HG03521 (cell line): ENCODE data around the gene UMAD1.

Experiments used
- ATAC-seq: cut with Tn5 transposase; IDR thresholded peaks from one replicate; pipeline ENCODE4 v1.9.1; 2021; ENCODE audit warnings: mild to moderate bottlenecking, moderate library complexity; ENCODE audit not compliant: unreplicated experiment

Gene UMAD1

GRCh38 chr7:7761340-7761973, 120.9 kb downstream of the UMAD1 start:
- no peak for ATAC-seq

- peak; percentile 49 for ATAC-seq
These were observed 121.6 kb downstream of the UMAD1 start for GRCh38 chr7:7761974-7762779.

GRCh38 chr7:7764520-7765396, 124.2 kb downstream of the UMAD1 start:
- ATAC-seq = no peak

GRCh38 chr7:7765422-7765821, 124.9 kb downstream of the UMAD1 start:
- ATAC-seq = peak; percentile 64

- ATAC-seq = no peak
These were observed 126.1 kb downstream of the UMAD1 start for GRCh38 chr7:7766671-7767070.

GRCh38 chr7:7768977-7769709, 128.6 kb downstream of the UMAD1 start:
- ATAC-seq = no peak

GRCh38 chr7:7769710-7770627, 129.4 kb downstream of the UMAD1 start:
- ATAC-seq = no peak

- no peak for ATAC-seq
These were observed 130.9 kb downstream of the UMAD1 start for GRCh38 chr7:7771452-7771851.

GRCh38 chr7:7772397-7772821, 131.9 kb downstream of the UMAD1 start:
- ATAC-seq = no peak

- ATAC-seq = peak; percentile 52
These were observed 133.1 kb downstream of the UMAD1 start for GRCh38 chr7:7773334-7774309.

GRCh38 chr7:7779888-7780287, 139.3 kb downstream of the UMAD1 start:
- ATAC-seq = no peak

- ATAC-seq = no peak
These were observed 142.4 kb downstream of the UMAD1 start for GRCh38 chr7:7783001-7783400.

- ATAC-seq = no peak
These were observed 144.9 kb downstream of the UMAD1 start for GRCh38 chr7:7785344-7785973.

GRCh38 chr7:7786595-7786994, 146.0 kb downstream of the UMAD1 start:
- no peak for ATAC-seq

- peak; percentile 75 for ATAC-seq
These were observed 149.0 kb downstream of the UMAD1 start for GRCh38 chr7:7789551-7789988.

GRCh38 chr7:7790041-7790741, 149.6 kb downstream of the UMAD1 start:
- ATAC-seq = no peak

- ATAC-seq = no peak
These were observed 151.0 kb downstream of the UMAD1 start for GRCh38 chr7:7791523-7791922.
